ACC112 (cell line): ENCODE measurements around the gene MSX1.

Experiments used
- H2AFZ ChIP-seq: fragments of 200-600 bp; sonication (generic); one replicate; pipeline ENCODE4 v1.6.0; 2017; ENCODE audit warnings: antibody characterized with exemption, low read length; ENCODE audit not compliant: unreplicated experiment
- H3K27ac ChIP-seq: fragments of 200-600 bp; sonication (generic); 2 replicates; pipeline ENCODE4 v1.5.1; 2014; ENCODE audit warnings: low read depth, mild to moderate bottlenecking, antibody characterized with exemption, low read length, moderate library complexity
- H3K27me3 ChIP-seq: fragments of 200-600 bp; sonication (generic); 2 replicates; pipeline ENCODE4 v1.6.1; 2014; ENCODE audit warnings: mild to moderate bottlenecking, antibody characterized with exemption, low read length, moderate library complexity, mixed read lengths; ENCODE audit not compliant: insufficient read depth
- H3K36me3 ChIP-seq: fragments of 200-600 bp; sonication (generic); 2 replicates; pipeline ENCODE4 v1.6.1; 2016; ENCODE audit warnings: mild to moderate bottlenecking, antibody characterized with exemption, low read length, moderate library complexity, mixed read lengths; ENCODE audit not compliant: insufficient read depth
- H3K4me1 ChIP-seq: fragments of 200-600 bp; sonication (generic); one replicate; pipeline ENCODE4 v1.6.1; 2016; ENCODE audit warnings: low read length, mixed read lengths; ENCODE audit not compliant: insufficient read depth, unreplicated experiment, control insufficient read depth
- H3K4me3 ChIP-seq: fragments of 200-600 bp; sonication (generic); 2 replicates; pipeline ENCODE4 v1.5.1; 2014; ENCODE audit warnings: mild to moderate bottlenecking, low read depth, low read length
- H3K79me2 ChIP-seq: fragments of 200-600 bp; sonication (generic); one replicate; pipeline ENCODE4 v1.6.0; 2016; ENCODE audit warnings: low read length; ENCODE audit not compliant: control insufficient read depth, unreplicated experiment, insufficient read depth

MSX1 gene

DNA sequence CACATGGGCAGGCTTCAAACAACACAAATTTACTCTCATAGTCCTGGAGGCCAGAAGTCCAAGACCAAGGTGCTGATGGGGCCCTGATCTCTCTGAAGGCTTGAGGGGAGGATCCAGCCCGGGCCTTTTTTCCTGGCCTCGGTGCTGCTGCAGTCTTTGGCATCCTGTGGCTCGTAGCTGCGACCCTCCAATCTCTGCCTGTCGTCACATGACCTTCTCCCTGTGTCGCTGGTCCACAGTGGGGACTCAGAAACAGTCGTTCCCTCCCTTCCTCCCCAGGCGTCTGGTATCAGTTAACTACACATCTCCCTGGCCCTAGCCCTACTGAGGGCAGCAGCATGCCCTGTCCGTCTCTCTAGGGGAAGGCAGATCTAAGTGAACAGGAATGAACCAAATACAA, 19.1 kb upstream of the MSX1 start:
- no peaks in the 10 kb centered on the region for H3K36me3 ChIP-seq

DNA sequence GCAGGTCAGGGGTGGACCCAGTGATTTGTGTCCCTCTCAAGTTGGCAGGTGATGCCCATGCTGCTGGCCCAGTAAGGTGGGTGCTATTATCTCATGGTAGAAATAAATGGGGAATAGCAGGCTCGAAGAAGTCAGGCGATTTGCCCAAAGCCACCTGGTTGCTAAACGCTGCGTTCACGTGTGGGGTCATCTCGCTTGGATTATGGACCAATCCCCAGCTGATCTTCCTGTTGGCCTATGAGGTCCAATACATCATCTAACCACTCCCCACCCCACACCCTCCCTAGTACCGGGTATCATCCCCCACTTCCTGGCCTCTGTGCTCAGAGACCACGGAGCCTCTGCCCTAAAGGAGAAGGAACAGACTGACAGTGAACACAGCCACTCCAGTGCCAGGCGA, 18.3 kb upstream of the MSX1 start:
- no peaks in the 10 kb centered on the region for H3K36me3 ChIP-seq
- H3K4me3 ChIP-seq = no peak overlapping the region
- peaks cover 11% of the 10 kb centered on the region for H3K4me1 ChIP-seq
- no peaks in the 10 kb centered on the region for H3K27me3 ChIP-seq
- no peak overlapping the region for H3K27ac ChIP-seq
- no peaks in the 10 kb centered on the region for H3K79me2 ChIP-seq
- H2AFZ ChIP-seq = no peak overlapping the region

More for the DNA sequence above, 19.1 kb upstream of the MSX1 start:
- Histone ChIP-seq H3K79me2 (no peaks in the 10 kb centered on the region), H2AFZ (no peak overlapping the region), H3K27ac (no peak overlapping the region), H3K4me3 (no peak overlapping the region), H3K27me3 (no peaks in the 10 kb centered on the region), H3K4me1 (peaks cover 11% of the 10 kb centered on the region)

DNA sequence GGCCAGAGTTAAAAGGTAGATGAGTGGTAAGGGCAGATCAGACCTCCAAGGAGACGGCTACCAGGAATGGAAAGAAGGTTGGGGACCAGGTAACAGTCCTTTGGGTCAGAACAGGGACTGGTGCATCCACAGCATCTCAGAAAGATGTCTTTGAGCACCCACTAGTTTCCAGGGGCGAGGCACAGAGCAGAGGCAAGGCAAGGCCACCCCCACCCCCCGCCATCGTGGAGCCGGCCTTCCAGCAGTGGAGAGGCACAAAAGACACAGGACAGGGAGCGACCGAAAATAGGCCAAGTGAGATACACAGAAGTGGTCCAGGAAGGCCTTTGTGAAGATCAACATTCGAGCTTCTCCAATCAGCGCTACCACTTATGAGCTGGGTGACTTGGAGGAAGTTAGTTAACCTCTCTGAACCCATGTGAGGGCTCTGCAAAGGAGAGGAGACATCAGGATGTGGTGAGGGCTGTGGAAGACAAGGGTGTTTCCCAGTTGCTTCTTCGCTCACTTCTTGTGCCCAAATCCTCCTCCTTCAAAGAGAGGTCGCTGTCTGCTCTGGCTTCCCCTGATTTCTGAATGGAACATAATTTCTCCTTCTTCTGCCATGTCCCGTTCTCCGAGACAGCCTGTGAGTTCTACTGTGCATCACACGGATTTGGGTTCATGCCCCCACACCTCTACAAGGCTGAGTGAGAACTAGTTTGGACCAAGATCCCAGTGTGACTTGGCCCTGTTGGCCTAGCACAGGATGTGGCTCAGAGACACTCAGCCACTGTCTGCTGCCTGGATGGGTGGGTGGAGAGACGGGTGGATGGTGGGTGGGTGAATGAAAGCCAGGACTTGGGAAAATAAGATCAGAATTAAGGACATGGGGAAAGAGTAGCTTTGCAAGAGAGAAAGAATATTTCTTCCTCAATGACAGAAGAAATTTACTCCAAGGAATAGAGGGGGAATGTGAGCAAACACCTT, 16.7 kb upstream of the MSX1 start:
- Histone ChIP-seq H3K4me1 (peaks cover 7% of the 10 kb centered on the region), H3K36me3 (no peaks in the 10 kb centered on the region), H3K79me2 (no peaks in the 10 kb centered on the region), H3K4me3 (no peak overlapping the region), H3K27ac (no peak overlapping the region), H2AFZ (no peak overlapping the region), H3K27me3 (no peaks in the 10 kb centered on the region)

DNA sequence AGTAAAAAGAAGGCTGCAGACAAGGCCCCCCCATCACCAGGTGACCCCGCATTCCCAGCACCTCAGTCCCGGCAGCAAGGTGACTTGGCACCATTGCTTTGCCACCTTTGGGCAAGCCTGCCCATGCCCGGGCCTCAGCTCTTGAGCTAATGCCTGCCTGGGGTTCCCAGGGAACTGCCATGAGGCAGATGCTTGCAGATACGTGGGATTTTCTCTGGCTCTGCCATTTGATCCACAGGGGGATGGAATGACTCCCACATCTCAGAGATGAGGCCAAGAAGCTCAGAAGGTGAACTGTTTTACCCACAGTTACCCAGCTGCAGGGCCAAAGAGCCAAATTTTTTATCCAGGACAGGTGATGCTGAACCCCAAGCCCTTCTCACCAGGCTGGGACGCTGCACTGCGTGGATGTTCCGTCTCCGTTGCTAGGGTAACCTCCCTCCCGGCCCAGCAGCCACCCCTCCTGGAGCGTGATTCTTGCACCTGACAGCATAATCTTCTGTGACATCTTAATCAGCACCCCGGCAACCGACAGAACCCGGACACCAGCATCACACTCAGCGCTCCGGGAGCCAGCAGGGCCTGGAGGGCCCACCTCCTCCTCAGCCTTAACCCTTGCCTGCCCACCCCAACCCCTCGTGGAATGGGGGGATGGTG, 15.7 kb upstream of the MSX1 start:
- Histone ChIP-seq H3K27ac (no peak overlapping the region), H3K4me1 (no peaks in the 10 kb centered on the region), H3K79me2 (no peaks in the 10 kb centered on the region), H3K27me3 (no peaks in the 10 kb centered on the region), H3K36me3 (no peaks in the 10 kb centered on the region), H3K4me3 (no peak overlapping the region), H2AFZ (no peak overlapping the region)

DNA sequence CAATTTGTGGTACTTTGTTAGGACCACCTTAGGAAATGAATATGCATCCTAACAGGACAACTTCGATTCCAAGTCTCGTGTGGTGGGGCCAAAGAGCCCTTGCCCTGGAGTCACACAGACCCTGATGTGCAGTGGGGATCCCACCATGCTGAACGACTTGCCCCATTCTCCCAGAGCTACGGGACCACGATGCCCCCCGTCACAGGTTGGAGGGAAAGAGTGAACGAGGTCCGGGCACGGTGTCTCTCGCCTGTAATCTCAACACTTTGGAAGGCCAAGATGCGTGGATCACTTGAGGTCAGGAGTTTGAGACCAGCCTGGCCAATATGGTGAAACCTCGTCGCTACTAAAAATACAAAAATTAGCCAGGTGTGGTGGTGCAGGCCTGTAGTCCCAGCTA, 14.4 kb upstream of the MSX1 start:
- no peak overlapping the region for H2AFZ ChIP-seq
- no peaks in the 10 kb centered on the region for H3K36me3 ChIP-seq
- H3K4me3 ChIP-seq = no peak overlapping the region
- H3K79me2 ChIP-seq = no peaks in the 10 kb centered on the region
- H3K27ac ChIP-seq = no peak overlapping the region
- no peaks in the 10 kb centered on the region for H3K4me1 ChIP-seq
- no peaks in the 10 kb centered on the region for H3K27me3 ChIP-seq

DNA sequence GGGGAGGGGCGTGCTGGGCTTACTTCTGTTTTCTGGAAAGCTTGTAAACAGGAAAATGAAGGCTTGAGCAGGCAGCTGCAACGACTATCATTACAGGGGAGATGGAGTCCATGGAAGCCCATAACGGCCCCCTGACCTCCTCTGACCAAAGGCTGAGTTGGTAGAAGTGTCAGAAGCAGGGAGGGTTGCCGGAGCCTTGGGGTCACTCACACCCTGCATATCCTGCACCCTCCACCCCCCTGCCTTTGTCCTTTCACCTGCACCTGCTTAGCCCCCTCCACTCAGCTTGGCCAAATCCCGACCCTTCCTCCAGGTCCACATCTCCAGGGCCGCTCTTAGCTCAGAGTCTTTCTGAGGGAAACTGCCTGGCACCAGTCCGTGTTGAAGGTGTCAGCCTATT, 12.5 kb upstream of the MSX1 start:
- H3K27ac ChIP-seq = no peak overlapping the region
- peaks cover under 1% of the 10 kb centered on the region for H3K4me1 ChIP-seq
- H3K79me2 ChIP-seq = no peaks in the 10 kb centered on the region
- no peak overlapping the region for H2AFZ ChIP-seq
- no peaks in the 10 kb centered on the region for H3K36me3 ChIP-seq
- no peaks in the 10 kb centered on the region for H3K27me3 ChIP-seq
- H3K4me3 ChIP-seq = no peak overlapping the region

DNA sequence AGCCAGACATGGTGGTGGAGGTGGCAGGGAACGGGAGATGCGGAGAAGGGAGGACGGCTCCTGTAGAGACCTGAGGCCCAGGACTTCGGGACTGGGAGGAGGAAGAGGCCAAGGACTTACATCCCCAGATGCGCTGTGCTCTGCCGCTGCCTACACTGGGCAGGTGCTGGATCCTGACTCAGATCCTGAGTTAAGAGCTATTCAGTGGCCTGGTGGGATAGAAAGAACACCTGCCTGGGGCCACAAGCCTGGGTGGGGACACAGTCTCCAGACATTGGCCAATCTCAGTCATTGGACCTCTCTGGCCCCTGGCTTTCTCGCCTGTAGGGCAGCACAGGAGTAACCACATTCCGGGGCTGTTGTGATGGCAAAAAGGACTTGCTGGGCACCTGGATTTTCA, 10.9 kb upstream of the MSX1 start:
- H3K4me1 ChIP-seq = peaks cover 5% of the 10 kb centered on the region
- no peak overlapping the region for H3K27ac ChIP-seq
- H3K79me2 ChIP-seq = no peaks in the 10 kb centered on the region
- no peak overlapping the region for H3K4me3 ChIP-seq
- no peak overlapping the region for H2AFZ ChIP-seq
- no peaks in the 10 kb centered on the region for H3K27me3 ChIP-seq
- H3K36me3 ChIP-seq = no peaks in the 10 kb centered on the region

DNA sequence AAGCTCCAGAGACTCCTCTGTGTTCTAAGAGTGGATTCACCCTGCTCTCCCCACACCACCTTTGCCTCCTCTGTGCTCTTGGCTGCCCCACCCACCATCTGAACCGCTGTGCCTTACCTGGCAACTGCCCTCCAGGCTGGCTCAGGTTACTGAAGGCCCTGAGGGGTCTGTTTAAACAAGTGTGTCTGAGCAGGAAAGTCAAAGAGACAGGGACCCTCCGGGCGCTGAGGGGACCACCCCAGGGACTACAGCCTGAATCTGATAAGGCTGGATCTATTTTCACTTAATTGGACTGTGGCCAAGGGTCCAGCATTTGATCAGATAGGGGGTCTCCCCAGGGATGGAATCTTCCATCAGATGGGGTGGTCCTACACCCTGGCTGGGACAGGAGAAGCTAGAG, 10.4 kb upstream of the MSX1 start:
- no peaks in the 10 kb centered on the region for H3K79me2 ChIP-seq
- no peaks in the 10 kb centered on the region for H3K27me3 ChIP-seq
- no peak overlapping the region for H3K4me3 ChIP-seq
- no peak overlapping the region for H3K27ac ChIP-seq
- no peaks in the 10 kb centered on the region for H3K36me3 ChIP-seq
- H2AFZ ChIP-seq = no peak overlapping the region
- peaks cover 5% of the 10 kb centered on the region for H3K4me1 ChIP-seq

DNA sequence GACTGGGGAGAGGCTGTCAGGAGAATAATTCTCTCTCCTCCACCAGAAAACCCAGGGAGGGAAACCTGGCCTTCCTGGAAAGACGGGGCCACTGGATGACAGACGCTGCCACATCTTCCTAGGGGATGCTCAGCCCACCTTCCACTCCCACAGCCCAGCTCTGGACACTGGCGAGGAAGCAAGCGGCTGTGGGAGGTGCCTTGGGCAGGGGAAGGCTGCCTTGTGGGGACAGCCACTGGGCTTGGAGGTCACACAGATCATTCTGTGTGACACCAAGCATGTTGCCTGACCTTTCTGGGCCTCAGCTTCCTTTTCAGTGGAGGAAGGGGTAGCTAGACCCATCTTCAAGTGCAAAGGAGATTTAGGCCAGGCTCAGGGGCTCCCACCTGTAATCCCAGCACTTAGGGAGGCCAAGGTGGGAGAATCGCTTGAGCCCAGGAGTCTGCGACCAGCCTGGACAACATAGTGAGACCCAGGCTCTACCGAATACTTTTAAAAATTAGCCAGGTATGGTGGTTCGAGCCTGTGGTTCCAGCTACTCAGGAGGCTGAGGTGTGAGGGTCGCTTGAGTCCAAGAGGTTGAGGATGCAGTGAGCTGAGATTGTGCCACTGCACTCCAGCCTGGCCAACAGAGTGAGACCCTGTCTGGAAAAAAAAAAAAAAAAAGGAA, 9.8 kb upstream of the MSX1 start:
- no peaks in the 10 kb centered on the region for H3K79me2 ChIP-seq
- no peaks in the 10 kb centered on the region for H3K36me3 ChIP-seq
- H3K4me3 ChIP-seq = no peak overlapping the region
- no peak overlapping the region for H3K27ac ChIP-seq
- no peak overlapping the region for H2AFZ ChIP-seq
- peaks cover 5% of the 10 kb centered on the region for H3K4me1 ChIP-seq
- no peaks in the 10 kb centered on the region for H3K27me3 ChIP-seq

DNA sequence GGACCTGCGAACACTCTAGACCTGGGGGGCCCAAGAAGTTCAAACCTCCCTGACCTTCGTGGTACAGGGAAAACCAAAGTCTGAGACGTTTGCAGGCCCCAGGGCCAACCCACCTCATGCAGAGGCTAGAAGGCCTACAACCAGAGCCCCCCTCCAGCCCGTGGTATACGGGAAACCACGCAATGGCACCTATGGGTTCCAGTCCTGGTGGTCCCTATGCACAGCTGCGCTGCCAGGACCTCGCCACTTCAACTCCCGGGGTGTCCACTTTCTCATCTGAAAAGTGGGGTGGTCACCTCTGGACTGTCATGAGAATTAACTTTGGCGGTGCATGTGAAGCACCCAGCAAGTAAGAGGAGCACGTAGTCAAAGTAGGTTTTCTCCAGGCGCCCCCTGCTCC, 8.4 kb upstream of the MSX1 start:
- Histone ChIP-seq H3K36me3 (no peaks in the 10 kb centered on the region), H3K79me2 (no peaks in the 10 kb centered on the region), H3K4me1 (peaks cover 5% of the 10 kb centered on the region), H3K27me3 (no peaks in the 10 kb centered on the region), H3K27ac (no peak overlapping the region), H2AFZ (no peak overlapping the region), H3K4me3 (no peak overlapping the region)
